HG02588 (cell line): ENCODE measurements around the gene COL9A3.

ENCODE experiments used
- ATAC-seq: cut with Tn5 transposase; IDR thresholded peaks from one replicate; pipeline ENCODE4 v1.9.1; 2021; ENCODE audit warnings: mild to moderate bottlenecking, moderate library complexity; ENCODE audit not compliant: unreplicated experiment

The COL9A3 gene

GRCh38 chr20:62822239-62822787 lies 5.5 kb downstream of the COL9A3 start:
- no peak for ATAC-seq

DNA sequence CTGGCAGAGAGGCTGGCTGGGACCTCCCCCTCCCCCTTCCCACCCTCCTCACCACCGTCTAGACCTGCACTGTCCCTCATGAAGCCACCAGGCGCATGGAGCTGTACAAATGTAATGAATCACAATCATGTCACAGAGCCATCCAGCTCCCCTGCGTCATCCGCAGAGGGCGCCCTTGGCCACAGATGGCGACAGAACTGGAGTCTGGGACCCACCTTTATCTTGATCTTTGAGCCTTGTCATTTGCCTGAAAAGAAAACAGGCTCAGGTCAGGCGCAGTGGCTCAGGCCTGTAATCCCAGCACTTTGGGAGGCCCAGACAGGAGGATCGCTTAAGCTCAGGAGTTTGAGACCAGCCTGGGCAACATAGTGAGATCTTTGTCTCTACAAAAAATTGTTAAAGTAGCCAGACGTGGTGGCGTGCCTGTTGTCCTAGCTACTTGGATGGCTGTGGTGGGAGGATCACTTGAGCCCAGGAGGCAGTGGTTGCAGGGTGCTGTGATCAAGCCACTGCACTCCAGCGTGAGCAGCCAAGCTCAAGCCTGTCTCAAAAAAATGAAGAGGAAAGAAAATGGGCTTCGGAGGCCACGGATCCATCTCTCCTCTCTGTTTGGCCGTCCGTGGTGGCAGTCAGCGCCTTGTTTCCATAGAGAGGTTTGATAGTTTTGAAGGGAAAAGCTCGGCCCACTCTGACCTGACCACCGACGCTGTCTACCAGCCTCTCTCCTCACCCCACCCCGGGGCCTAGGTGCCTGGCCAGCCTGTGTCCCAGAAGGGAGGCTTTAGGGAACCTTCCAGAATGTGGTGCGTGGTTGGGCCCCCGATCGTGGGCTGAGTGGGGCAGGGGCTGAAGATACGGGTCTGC lies 6.2 kb downstream of the COL9A3 start:
- ATAC-seq = no peak

DNA sequence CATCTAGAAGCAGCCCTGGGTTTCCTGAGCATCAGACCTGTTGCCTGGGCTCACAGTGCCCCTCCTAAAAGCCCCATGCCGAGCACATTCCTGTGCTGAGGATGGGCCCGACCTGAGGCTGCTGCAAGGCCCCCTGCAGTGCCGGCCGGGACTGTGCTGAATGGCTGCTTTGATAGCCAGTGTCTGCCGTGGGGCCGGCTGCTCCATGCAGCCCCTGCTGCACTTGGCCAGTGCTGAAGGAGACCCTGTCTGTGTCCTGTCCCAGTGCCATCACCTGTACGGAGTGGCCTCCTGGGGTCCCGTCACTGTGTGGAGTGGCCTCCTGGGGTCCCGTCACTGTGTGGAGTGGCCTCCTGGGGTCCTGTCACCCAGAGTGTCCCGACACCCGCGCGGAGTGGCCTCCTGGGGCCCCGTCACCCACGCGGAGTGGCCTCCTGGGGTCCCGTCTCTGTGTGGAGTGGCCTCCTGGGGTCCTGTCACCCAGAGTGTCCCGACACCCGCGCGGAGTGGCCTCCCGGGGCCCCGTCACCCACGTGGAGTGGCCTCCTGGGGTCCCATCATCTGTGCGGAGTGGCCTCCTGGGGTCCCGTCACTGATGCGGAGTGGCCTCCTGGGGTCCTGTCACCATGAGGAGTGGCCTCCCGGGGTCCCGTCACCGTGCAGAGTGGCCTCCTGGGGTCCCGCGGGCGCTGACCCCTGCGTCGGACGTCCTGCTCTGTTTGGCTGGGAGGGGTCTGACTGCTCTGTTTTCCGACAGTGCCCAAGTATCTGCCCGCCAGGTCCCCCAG lies 7.0 kb downstream of the COL9A3 start:
- ATAC-seq = no peak

DNA sequence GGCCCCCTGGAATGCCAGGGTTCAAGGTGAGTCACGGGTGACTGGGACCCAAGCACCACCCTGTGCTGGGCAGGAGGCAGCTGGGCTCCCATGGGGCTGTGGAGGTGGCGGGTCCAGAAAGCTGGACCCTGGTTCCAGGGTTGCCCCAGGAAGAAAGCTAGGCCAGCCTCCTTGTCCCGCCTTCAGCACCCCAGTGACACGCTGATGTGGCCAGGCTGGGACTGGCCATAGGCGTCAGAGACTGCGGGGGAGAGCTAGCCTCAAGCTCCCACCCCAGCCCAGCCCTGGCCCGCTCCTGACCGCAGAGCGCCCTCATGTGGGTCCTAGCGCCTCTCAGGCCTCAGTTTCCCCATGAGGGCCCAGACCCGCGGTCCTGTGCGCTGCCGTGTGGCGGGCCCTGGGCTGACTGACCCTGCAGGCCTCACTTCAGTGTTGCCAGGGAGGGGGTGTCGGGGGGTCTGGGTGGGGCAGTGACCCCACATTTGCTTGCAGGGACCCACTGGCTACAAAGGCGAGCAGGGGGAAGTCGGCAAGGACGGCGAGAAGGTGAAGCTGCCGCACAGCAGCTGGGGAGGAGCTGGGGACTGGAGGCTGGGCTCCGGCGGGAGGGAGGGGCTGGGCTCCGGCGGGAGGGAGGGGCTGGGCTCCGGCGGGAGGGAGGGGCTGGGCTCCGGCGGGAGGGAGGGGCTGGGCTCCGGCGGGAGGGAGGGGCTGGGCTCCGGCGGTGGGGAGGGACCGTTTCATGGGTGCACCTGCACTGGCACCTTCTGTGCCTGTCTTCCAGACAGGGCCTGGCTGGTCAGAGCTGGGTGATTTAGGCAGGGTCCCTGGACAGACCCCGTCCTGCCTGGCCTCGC lies 7.9 kb downstream of the COL9A3 start:
- no peak for ATAC-seq

DNA sequence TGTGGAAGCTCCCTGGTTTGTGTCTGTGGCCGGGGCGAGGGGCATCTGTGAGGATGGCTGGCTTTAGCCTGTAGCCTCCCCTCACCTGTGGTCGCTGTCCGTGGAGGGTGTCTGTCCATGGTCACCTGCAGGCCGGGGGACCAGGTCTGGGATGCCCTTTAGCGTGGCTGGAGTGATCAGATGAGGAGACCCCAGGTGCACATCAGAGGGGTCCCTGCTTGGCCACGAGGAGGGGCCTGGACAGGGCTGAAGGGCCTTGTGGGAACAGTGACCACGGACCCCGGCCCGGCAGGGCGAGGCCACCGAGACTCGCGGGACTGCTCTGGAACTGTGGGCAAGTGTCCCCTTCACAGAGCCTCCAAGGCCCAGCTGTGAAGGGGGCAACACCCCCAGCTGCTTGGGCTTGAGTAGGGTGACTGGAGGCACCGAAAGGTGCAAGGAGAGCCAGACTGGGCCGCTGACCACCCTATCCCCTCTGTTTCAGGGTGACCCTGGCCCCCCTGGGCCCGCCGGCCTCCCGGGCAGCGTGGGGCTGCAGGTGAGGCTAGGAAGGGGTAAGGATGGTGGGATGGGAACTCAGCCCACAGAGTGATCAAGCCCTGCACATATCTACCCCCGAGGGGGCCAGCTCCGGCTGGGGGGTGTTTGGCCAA lies 8.6 kb downstream of the COL9A3 start:
- ATAC-seq = no peak

DNA sequence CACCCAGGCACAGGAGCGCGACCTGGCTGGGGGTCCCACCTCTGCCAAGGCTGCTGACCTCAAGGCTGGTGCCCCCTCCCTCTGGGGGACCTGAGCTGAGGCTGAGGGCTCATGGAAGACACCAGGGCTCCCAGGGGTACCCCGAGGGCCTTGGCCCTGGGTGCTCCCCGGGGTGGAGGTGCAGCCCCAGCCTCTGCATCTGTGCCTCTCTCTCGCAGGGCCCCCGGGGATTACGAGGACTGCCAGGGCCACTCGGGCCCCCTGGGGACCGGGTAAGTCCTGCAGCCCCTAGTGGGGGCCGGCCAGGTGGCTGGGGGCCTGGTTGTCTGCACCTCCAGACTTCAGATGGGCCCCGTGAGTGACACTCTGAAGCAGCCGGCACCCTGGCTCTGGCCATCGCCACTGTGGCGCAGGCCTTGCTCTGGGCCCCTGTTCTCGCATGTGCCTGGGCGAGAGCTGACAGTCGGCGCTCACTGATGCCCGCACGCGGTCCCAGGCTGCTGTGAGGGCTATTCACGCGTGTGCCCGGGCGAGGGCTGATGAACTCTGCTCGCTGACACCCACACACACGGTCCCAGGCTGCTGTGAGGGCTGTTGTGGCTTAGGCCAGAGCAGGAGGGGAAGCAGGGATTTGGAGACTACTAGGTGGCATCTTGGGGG lies 9.3 kb downstream of the COL9A3 start:
- ATAC-seq = no peak

- ATAC-seq = no peak
Measured at GRCh38 chr20:62826646-62827310, 9.9 kb downstream of the COL9A3 start.

DNA sequence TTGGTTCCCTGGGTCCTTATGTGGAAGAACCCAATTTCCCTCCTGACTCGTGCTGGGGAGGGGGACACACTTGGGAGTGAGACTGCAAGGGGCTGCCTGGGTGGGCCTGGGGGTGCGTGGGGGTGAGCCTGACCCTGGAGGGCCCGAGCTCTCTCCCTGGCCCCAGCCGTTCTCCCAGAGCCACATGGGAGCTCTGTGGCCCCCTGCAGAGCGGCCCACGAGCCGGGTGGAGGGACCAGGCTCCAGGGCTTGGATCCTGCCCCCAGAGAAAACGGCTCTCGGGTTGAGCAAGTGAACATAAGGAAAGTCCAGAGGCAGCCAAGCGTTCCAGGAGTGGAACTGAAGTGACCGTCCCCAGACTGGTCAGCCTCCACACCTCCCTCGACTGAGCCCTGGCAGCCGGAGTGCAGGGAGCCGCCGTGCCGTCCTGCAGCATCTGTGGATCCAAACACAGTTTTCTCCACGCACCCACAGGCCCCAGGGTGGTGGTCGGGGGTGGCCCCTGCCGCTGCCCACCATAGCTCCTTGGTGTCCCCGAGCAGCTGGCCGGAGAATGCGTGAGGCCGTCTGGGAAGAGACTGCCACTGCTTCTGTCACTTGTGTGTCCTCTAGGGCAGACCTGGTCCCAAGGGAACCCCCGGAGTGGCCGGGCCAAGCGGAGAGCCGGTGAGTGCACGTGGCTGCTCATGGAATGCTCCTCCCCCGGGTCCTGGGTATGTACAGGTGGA lies 10.6 kb downstream of the COL9A3 start:
- ATAC-seq = no peak

DNA sequence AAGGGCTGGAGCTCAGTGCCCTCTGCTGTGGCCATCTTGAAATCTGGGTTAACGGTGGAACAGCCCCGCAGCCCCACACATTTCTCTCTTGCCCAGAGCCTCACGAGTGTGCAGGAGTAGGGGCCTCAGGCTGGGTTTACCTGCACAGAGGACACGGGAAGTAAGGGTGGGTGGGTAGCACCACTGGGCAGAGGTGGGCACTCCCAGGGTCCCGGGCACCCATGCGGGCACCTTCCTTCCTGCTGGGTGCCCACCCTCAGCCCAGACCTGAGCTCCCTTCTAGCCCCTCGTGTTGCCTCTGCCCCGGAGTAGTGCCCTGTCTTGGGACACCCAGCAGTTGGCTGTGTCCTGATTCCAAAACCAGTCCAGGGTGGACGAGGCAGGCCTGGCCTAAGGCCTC lies 11.2 kb downstream of the COL9A3 start:
- ATAC-seq = no peak

GRCh38 chr20:62828511-62829230 lies 11.8 kb downstream of the COL9A3 start:
- ATAC-seq = no peak

GRCh38 chr20:62829231-62830230 lies 12.7 kb downstream of the COL9A3 start:
- ATAC-seq = no peak

DNA sequence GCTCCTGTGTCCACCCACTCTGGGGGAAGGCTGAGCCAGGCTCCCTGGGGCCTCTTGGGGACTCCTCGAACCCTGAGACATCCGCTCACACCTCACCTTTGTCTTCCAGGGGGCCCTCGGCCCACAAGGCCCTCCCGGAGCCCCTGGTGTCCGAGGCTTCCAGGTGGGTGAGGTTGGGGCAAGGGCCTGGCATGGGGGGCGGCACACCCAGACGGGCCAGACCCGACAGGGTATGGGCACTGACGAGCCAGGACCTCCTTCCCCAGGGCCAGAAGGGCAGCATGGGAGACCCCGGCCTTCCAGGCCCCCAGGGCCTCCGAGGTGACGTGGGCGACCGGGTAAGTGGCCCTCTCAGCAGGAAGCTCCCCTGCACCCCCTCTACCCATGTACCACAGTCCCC lies 13.4 kb downstream of the COL9A3 start:
- no peak for ATAC-seq

DNA sequence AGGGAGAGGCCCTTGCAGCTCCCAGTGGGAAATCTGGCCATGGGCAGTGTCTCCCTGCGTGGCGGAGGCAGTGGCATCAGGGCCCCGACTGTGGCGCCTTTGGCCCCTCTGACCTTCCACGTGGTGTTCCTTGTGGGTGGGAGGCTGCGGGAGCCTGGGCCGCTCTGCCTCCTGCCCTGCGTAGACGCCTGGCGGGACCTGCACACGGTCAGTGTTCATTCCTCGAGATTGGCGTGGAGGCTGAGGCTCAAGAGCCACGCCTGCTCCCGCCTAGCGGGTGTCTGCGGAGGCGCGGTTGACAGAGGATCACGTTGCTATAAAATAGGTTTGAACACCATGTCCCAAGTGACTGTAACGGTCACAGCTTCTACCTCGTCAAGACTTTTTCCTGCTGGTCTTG lies 14.0 kb downstream of the COL9A3 start:
- ATAC-seq = no peak

DNA sequence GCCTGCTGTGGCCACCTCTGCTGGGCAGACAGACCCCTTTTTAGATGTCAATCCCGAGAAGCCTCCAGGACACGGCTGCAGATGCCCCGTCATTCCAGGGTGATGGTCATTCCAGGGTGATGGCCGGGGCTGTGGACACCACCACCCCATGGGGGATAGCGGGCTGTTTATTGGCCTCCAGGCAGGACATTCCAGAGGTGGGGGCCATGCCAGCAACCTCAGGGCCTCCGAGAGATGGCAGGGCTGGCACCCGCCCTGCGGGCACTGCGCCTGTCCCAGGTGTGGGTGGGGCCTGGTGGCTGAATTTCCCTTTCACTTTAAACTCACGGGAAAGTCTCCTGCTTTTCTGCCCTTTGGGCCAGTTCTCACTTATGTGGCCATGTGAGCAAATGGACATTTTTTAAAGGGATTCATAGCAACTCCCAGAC lies 14.5 kb downstream of the COL9A3 start:
- no peak for ATAC-seq

DNA sequence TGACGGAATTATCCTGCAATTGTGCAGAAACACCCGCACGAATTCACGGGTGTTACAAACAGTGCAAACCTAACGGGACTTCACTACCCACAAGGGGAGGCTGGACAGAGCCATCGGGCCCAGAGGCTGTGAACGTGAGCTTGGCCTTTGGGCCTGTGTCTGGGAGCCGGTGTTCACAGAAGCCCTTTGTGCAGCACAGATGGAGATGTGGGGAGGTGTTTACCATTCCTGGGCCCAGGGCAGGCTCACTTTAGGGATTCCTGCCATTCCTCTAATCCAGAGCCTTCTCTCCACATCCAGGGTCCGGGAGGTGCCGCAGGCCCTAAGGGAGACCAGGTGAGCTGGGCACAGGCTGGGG lies 15.0 kb downstream of the COL9A3 start:
- no peak for ATAC-seq

GRCh38 chr20:62832212-62832922 lies 15.5 kb downstream of the COL9A3 start:
- ATAC-seq = peak; percentile 55
